HFF-Myc (cell line): Measurements from ENCODE around the gene ZNF277.

Source experiments
- DNase-seq: peaks from one replicate; pipeline ENCODE4 v3.0.0-alpha.2; 2011; ENCODE audit warnings: low read depth; ENCODE audit errors: extremely low read depth
- H3K4me3 ChIP-seq: replicated peaks from 2 replicates; pipeline ENCODE4 v1.5.1; 2011; ENCODE audit warnings: low read depth, mild to moderate bottlenecking, control low read depth, low read length
- CTCF ChIP-seq: IDR thresholded peaks from 2 replicates; pipeline ENCODE4 v1.5.1; 2012; ENCODE audit warnings: mild to moderate bottlenecking, low read depth, low read length, control low read depth; ENCODE audit errors: missing control alignments

The ZNF277 gene

GRCh38 chr7:112232212-112232978 is 25.9 kb downstream of the ZNF277 start:
- no peak for TF ChIP-seq CTCF
- no peak for DNase-seq
- H3K4me3 ChIP-seq: no peak overlapping the region

GRCh38 chr7:112233048-112233697 is 26.7 kb downstream of the ZNF277 start:
- DNase-seq: no peak
- TF ChIP-seq CTCF: no peak
- H3K4me3 ChIP-seq: no peak overlapping the region

- TF ChIP-seq CTCF: no peak
- no peak for DNase-seq
- H3K4me3 ChIP-seq: no peak overlapping the region
Observed at GRCh38 chr7:112234147-112234546, 27.7 kb downstream of the ZNF277 start.

GRCh38 chr7:112236597-112236996 is 30.1 kb downstream of the ZNF277 start:
- no peak for TF ChIP-seq CTCF
- no peak overlapping the region for H3K4me3 ChIP-seq
- no peak for DNase-seq

GRCh38 chr7:112238330-112238729 is 31.8 kb downstream of the ZNF277 start:
- DNase-seq: no peak
- no peak overlapping the region for H3K4me3 ChIP-seq
- TF ChIP-seq CTCF: no peak

GRCh38 chr7:112238852-112239610 is 32.5 kb downstream of the ZNF277 start:
- no peak for DNase-seq
- H3K4me3 ChIP-seq: no peak overlapping the region
- no peak for TF ChIP-seq CTCF
